Breast epithelium (tissue), 3 donors: ENCODE data around the gene ATOX1.

Experiments
- CTCF ChIP-seq, 3 donors: fragments of 450-650 bp; IDR thresholded peaks; one replicate each; pipeline ENCODE4 v1.5.1; 2016 to 2017; ENCODE audit warnings: antibody characterized with exemption in 3 of 3, mild to moderate bottlenecking in 3 of 3, moderate library complexity in 3 of 3
- POLR2A ChIP-seq: fragments of 450-650 bp; IDR thresholded peaks from one replicate; pipeline ENCODE4 v1.6.1; 2016; ENCODE audit warnings: antibody characterized with exemption, mild to moderate bottlenecking, moderate library complexity
- POLR2AphosphoS5 ChIP-seq, 3 donors: sonication (generic); formaldehyde crosslinking; IDR thresholded peaks; one replicate each; pipeline ENCODE4 v1.6.1; 2017; ENCODE audit warnings: antibody characterized with exemption in 3 of 3

- TF ChIP-seq CTCF (IDR thresholded peaks at IDR 0.05) (no peak), POLR2AphosphoS5 (IDR thresholded peaks at IDR 0.05) (no peak), POLR2A (no peak)
Observed at GRCh38 chr5:151751593-151751992, 6.8 kb downstream of the ATOX1 start.
